Ovary (tissue), 9 donors: ENCODE results near the gene TMEM8B. TPM values are rescaled to one million over a fixed set of nuclear protein-coding genes. Genes with fewer than 3 reads are reported as not detected.

Source experiments
- DNase-seq, 5 donors: peaks; one replicate each; pipeline ENCODE4 v3.0.0-alpha.2; 2019 to 2020
- H3K27ac ChIP-seq, 2 donors: fragments of 200-600 bp; one replicate each; pipeline versions ENCODE4 v1.5.1 to v1.8.0; 2019 to 2022
- H3K27me3 ChIP-seq: fragments of 200-600 bp; one replicate; pipeline ENCODE4 v1.8.0; 2022
- H3K36me3 ChIP-seq: fragments of 200-600 bp; sonication (generic); one replicate; pipeline ENCODE4 v1.5.1; 2019
- H3K4me1 ChIP-seq: one replicate; pipeline ENCODE4 v1.8.1; 2013; ENCODE audit warnings: mild to moderate bottlenecking, moderate library complexity; ENCODE audit not compliant: insufficient read depth
- H3K4me3 ChIP-seq: fragments of 200-600 bp; sonication (generic); one replicate; pipeline ENCODE4 v1.5.1; 2017
- H3K9me3 ChIP-seq, 2 donors: fragments of 200-600 bp in 1 of 2; sonication (generic) in 1 of 2; one replicate each; pipeline versions ENCODE4 v1.5.1 to v1.8.1; 2013 to 2019; ENCODE audit warnings: mild to moderate bottlenecking in 1 of 2, moderate library complexity in 1 of 2
- CTCF ChIP-seq, 3 donors: fragments of 450-650 bp in 2 of 3; fragments of 200-600 bp in 1 of 3; IDR thresholded peaks; one replicate each; pipeline versions ENCODE4 v1.5.1 to v1.8.0; 2016 to 2022; ENCODE audit warnings: antibody characterized with exemption in 3 of 3, mild to moderate bottlenecking in 1 of 3
- EP300 ChIP-seq: sonication (generic); formaldehyde crosslinking; IDR thresholded peaks from one replicate; pipeline ENCODE4 v1.6.1; 2017; ENCODE audit warnings: antibody characterized with exemption
- POLR2A ChIP-seq: fragments of 450-650 bp; IDR thresholded peaks from one replicate; pipeline ENCODE4 v1.6.1; 2017; ENCODE audit warnings: antibody characterized with exemption, mild to moderate bottlenecking, moderate library complexity
- WGBS, 3 donors: extraction: QIAGEN DNeasy Blood & Tissue Kit in 1 of 3; methylation state at CpG; one replicate each; pipeline versions ENCODE4 v1.1.5 to v1.1.7; 2013 to 2017; 5-methylcytosine and 5-hydroxymethylcytosine counted together
- intact Hi-C, 4 donors: fragments of 100-400 bp; cut with DNase I; formaldehyde crosslinking; loops; one replicate each; pipeline versions ENCODE4 v1.11.0 to v1.15.1; 2022 to 2023
- polyA plus RNA-seq, 2 donors: library from polyadenylated mRNA; stranded (reverse); fragments of 200-250 nt in 1 of 2; fragments of 350-450 nt in 1 of 2; fragmentation: Illumina TruSeq in 1 of 2; extraction: RNeasy Lipid Tissue Mini Kit (QIAGEN cat#74804) in 1 of 2; gene quantifications; one replicate each; pipeline ENCODE4 v1.2.3, GENCODE V29; 2013 to 2014
- total RNA-seq, 7 donors: library from RNA; depleted of rRNA in 2 of 7; stranded (reverse); fragments of >200 nt in 2 of 7; fragmentation: NEBNext Ultra II Directional in 3 of 7; extraction: Animal tissue kit (Norgen Biotek cat#: 25700) in 3 of 7; gene quantifications; one replicate each; pipeline versions ENCODE4 v1.1.0 to v1.2.4, GENCODE V29; 2016 to 2023
- donor health status: DM: no; HTN: no; CAD: no; lungs with moderate emphysema.
- donor health status: DM: no; HTN: no; CAD: no.
- donor health status: Bipolar disorder and iron deficiency.
- donor health status: DM: yes; HTN: yes; CAD: no.
- donor health status: DM: no; HTN: no; CAD: no.
- donor health status: DM: yes; HTN: yes; CAD: no.

TMEM8B gene
- total and polyA plus RNA-seq, 9 donors, result 11.2 to 42.8 (median 33.7) TPM

GRCh38 chr9:35907711-35908503, 78.9 kb downstream of the TMEM8B start:
- Histone ChIP-seq H3K4me1 (peaks cover 43% of the 10 kb centered on the region), H3K27ac (peak overlapping the region; percentile 85 to 86), H3K4me3 (no peak overlapping the region), H3K36me3 (no peaks in the 10 kb centered on the region), H3K27me3 (no peaks in the 10 kb centered on the region), H3K9me3 (no peaks in the 10 kb centered on the region)
- intact Hi-C loops, result loop anchor here in 3 of 4 donors (2.0 to 5.0 kb wide), 3 partner anchors 34 to 39 kb away; no protein-coding TSS in a partner anchor
- DNase-seq, result peak; percentile 80 to 88 (median 82)
- TF ChIP-seq CTCF (IDR thresholded peaks at IDR 0.05), result no peak
- TF ChIP-seq EP300, result peak; percentile 43
- 15 to 22% (median 15%) methylated on average over 13 of the region's 13 CpGs for WGBS, 3 donors

- intact Hi-C loops, result loop anchor here in 2 of 4 donors (5.0 kb wide), 2 partner anchors 34 to 39 kb away; no protein-coding TSS in a partner anchor
- peaks cover 43% of the 10 kb centered on the region for H3K4me1 ChIP-seq
- TF ChIP-seq POLR2A, result no peak
- no peak for TF ChIP-seq CTCF (IDR thresholded peaks at IDR 0.05)
- no peak for TF ChIP-seq EP300
- no peaks in the 10 kb centered on the region for H3K27me3 ChIP-seq
- H3K4me3 ChIP-seq, result no peak overlapping the region
- H3K36me3 ChIP-seq, result no peaks in the 10 kb centered on the region
- DNase-seq, result peak in 2 of 5 donors; percentile 42
- H3K9me3 ChIP-seq, result no peaks in the 10 kb centered on the region
- 52 to 60% (median 59%) methylated on average over 9 of the region's 9 CpGs for WGBS, 3 donors
- peak overlapping the region; percentile 85 to 86 for H3K27ac ChIP-seq
Observed at GRCh38 chr9:35908504-35909125, 79.6 kb downstream of the TMEM8B start.

GRCh38 chr9:35909274-35909673, 80.2 kb downstream of the TMEM8B start, which contains the start of gene SPAAR:
SPAAR (plus strand) TSS chr9:35909490; CDS start chr9:35910464, 974 bp downstream.
- H3K4me3 ChIP-seq, result no peak within 1 kb of the TSS
- TF ChIP-seq POLR2A (no peak), EP300 (no peak)

GRCh38 chr9:35909687-35910612, 80.9 kb downstream of the TMEM8B start:
- H3K27ac ChIP-seq, result peak overlapping the region; percentile 85 to 86
- 78 to 86% (median 80%) methylated on average over 34 of the region's 34 CpGs for WGBS, 3 donors
- intact Hi-C loops, result loop anchor here in 2 of 4 donors (5.0 kb wide), 2 partner anchors 32 to 37 kb away; no protein-coding TSS in a partner anchor
- H3K4me3 ChIP-seq, result no peak overlapping the region
- no peaks in the 10 kb centered on the region for H3K36me3 ChIP-seq
- peaks cover 43% of the 10 kb centered on the region for H3K4me1 ChIP-seq
- peak in 1 of 5 donors; percentile 31 for DNase-seq
- no peaks in the 10 kb centered on the region for H3K27me3 ChIP-seq
- H3K9me3 ChIP-seq, result no peaks in the 10 kb centered on the region
- TF ChIP-seq POLR2A (no peak), EP300 (no peak)

More at GRCh38 chr9:35909274-35909673, 80.2 kb downstream of the TMEM8B start, which contains the start of gene SPAAR:
- WGBS, 3 donors, result 72 to 77% (median 75%) methylated on average over 11 of the region's 11 CpGs
- H3K36me3 ChIP-seq, result no peaks in the 10 kb centered on the region
- peak in 1 of 5 donors; percentile 25 for DNase-seq
- peak within 1 kb of the TSS; percentile 85 to 86 for H3K27ac ChIP-seq
- H3K9me3 ChIP-seq, result no peaks in the 10 kb centered on the region
- H3K4me1 ChIP-seq, result peaks cover 43% of the 10 kb centered on the region
- intact Hi-C loops, result loop anchor here in 2 of 4 donors (5.0 kb wide), 2 partner anchors 33 to 38 kb away; no protein-coding TSS in a partner anchor
- no peaks in the 10 kb centered on the region for H3K27me3 ChIP-seq
